GM21576 (cell line): ENCODE measurements around the gene PER3.

ENCODE experiments used
- ATAC-seq: cut with Tn5 transposase; IDR thresholded peaks from one replicate; pipeline ENCODE4 v1.9.1; 2021; ENCODE audit warnings: mild to moderate bottlenecking, moderate library complexity; ENCODE audit not compliant: unreplicated experiment

PER3 gene

DNA sequence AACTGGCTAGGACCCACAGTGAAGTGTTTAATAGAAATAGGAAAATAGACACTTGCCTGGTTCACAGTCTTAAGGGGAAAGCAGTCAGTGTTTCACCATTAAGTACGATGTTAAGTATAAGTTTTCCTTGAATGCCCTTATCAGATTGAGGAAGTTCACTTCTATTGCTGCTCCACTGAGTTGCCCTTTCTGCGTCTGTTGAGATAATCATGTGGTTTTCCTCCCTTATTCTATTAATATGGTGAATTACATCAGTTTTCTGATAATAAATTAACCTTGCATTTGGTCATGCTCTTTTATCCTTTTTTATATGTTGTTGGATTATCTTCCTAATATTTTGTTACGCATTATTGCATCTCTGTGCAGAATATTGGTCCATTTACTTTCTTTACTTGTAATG is 47.4 kb downstream of the PER3 start:
- no peak for ATAC-seq

DNA sequence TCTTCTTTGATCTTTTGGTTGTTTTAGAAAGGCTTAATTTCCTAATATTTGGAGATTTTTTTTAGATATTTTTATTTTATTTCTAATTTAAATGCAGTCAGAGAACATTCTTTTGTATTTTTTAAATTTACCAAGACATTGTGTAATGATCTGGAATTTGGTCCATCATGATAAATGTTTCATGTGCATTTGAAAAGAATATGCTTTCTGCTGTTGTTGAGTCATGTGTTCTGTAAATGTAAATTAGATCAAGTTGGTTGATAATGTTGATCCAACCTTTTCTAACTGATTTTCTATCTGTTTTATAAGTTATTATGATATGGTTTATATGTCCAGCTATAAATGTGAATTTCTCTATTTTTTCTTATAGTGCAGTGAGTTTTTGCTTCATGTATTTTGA is 48.9 kb downstream of the PER3 start:
- no peak for ATAC-seq

DNA sequence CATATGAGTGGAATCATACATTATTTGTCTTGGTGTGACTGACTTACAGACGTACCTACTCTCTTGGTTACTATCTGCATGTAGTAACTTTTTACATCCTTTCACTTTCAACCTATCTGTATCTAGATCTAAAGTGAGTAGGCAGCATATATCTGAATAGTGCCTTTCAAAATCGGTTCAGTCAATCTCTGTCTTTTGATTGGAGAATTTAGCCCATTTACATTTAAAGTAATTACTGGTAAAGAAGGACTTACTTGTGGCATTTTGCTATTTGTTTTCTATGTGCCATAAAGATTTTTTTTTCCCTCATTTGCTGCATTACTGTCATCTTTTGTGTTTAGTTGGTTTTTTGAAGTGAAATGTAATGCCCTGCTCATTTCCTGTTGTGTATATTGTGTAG is 54.6 kb downstream of the PER3 start:
- ATAC-seq: no peak

DNA sequence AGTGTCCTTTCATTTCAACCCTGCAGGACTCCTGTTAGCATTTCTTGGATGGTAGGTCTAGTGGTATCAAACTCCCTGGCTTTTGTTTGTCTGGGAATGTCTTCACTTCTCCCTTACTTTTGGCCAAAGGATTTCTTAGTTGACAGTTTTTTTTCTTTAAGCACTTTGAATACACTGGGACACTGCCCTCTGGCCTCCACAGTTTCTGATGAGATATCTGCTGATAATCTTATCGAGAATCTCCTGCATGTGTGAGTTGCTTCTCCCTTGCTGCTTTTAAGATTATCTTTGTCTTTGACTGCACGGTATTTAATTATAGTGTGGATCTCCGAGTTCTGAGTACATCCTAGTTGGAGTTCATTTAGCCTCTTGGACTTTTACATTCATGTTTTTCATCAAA is 55.4 kb downstream of the PER3 start:
- ATAC-seq: no peak

DNA sequence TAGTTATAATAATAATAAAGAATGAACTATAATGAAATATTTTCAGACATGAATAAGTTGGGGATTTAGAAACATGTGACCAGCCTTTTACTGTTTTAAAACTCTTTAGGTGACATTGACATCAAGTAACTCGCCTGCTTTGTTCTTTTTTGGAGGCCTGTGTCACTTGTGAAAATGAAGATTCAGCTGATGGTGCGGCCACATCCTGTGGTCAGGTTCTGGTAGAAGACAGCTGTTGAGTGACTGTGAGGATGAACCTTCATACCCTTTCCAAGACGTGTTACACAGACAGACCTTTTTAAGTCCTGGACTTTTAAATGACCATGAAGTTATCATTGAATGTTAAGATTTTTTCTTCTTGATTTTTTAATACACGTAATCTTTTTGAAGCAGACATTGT is 58.4 kb downstream of the PER3 start:
- ATAC-seq: no peak

DNA sequence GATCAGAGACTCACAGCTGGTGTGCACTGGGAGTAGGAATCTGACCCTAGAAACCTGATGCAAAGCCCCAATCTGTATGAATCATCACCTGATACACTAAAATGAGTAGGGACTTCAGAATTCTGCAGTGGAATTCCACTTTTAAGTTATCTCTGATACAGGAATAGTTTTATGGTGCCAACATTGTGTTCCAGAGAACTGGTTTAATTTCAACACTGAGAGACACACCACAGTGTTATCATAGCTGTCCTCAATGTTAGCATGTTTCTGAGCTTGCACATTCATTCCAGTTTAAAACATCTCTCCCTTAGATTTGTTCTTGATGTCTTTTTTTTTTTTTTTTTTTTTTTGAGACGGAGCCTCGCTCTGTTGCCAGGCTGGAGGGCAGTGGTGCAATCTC is 61.7 kb downstream of the PER3 start:
- no peak for ATAC-seq

DNA sequence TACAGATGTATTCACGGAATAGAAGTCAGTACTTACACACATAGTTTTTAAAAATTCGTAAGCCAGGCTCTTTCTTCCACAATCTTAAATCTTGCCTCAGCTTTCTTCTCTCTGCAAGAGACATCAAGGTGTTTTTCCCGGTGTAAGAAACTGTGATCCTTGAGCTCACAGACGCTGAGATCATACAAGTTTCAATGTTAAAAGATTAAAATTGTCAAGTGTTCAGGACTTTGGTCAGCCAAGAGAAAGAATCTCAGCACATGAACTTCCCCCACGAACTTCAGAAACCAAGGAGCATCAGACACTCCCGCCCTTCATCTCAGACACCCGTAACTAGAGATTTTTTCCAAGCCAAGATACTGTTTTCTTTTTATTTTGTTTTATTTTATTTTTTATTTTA is 62.6 kb downstream of the PER3 start:
- no peak for ATAC-seq

DNA sequence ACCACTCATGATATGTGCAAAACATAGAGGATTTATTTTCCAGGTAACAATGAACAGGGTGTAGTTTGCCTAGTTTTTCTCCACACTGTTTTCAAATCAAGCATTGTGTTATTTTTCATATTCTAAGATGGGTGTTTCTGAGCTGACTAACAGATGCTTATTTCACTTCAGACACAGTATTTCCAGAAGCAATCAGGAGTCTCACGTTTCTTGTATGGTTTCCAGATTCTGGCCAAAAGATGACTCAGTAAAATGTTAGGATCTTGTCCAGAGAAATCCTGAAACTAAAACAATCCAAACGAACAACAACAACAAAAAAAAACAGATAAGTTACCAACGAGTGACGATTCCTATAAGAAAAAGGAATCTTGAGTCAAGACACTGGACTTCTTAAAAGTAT is 63.5 kb downstream of the PER3 start:
- ATAC-seq: no peak

DNA sequence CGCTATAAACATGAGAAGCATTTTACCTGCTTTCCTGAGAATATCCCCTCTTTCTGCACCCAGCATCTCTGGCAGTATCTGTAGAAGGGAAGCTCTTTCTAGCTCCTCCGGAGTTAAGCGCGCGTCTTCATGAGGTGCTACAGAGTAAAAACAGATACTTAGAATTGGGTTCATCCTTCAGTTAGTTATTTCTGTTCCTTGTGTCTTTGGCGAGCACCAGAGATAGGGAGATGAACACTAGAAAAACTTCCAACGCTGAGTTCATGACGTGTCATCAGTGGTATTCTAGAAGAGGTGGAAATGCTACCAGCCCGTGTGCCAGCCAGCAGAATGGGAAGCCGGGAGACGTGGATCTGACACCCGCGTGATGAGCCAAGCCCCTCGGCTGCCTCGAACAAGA is 66.7 kb downstream of the PER3 start:
- no peak for ATAC-seq

DNA sequence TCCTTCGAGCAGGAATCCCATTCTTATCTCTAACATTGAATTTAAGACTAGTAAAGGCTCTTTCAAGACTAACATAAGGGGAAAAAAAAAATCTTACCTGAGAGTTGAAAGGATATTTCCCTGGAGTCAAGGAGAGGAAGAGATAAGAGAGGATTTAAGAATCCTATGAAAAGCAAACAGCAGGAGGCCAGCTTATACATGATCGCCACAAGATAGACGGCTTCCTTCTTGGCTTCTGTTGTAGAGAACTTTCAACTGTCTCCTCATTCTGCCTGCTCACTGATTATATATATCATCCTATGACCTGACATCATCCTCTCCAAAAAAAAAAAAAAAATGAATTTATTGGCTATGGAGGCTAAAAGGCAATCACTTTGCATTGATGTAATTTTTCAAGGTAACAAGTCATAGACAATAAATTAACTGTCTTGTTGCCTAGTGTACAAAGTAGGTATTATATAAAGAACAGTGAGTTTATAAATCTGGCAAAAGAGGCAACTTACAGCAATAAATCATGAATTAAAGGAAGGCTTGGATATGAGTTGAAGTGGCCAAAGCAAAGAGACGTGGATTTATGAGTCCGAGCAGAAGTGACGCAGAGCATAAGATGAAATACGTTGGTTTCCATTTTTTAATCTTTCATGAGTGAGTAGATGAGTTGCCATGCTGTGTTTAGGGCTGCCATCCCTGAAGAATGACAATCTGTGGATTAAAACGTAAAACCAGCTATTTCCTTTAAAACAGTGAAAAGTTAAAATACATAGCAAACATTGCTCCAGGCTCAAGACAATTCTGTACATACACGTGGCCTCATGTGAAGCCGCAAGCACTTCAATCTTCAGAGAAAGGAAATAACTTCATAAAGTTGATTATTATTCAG is 69.0 kb downstream of the PER3 start, which contains the start of gene UTS2:
TSS of gene UTS2 (minus strand) at position 262 of the 880 bp plus-strand sequence. CDS start at position 200, 62 bp downstream.
- ATAC-seq: no peak

DNA sequence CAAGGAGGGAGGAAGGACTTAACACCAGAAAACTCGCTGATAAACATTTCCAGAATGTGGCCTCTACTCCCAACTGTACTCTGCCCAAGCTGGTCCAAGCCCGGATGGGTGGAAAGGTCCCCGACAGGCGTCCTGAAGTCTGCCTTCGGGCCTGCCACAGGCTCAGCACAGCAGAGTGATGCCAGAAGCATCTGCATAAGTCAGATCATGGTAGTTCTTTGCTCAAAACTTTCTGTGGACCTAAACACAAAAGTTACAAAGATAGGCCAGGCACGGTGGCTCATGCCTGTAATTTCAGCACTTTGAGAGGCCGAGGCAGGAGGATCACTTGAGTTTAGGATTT is 69.6 kb downstream of the PER3 start:
- ATAC-seq: no peak

DNA sequence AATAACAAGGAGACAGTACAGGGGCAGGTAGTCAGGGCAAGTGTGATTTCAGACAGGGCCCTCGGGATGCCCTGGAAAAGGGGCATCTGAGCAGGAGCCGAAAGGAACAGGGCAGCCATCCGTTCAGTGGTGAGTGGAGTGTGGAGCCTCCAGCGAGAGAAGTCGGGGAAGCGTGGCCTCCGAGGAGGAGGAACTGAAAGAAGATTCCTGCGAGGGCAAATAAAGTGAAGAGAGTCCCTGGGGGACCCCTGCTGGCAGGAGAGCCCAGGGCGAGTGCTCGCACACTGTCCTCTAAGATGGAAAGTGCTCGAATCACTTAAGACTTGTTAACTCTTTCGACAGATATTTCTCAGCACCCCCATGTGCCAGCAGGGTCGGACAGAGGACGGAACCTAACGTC is 72.3 kb downstream of the PER3 start:
- ATAC-seq: no peak

DNA sequence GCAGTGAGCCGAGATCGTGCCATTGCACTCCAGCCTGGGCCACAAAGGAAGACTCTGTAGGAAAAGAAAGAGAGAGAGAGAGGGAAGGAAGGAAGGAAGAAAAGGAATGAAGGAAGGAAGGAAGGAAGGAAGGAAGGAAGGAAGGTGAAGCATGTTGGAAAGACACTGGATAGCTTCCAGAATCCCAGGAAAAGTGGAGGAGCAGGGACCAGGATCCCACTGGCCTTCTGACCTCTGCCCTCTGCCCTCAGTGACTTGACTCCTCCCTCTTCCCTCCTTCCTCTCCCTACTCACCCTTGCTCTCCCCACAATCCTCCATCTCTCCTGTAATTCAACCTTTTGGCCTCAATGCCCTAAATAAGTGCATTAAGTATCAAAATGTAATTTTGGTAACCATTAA is 72.9 kb downstream of the PER3 start:
- no peak for ATAC-seq

DNA sequence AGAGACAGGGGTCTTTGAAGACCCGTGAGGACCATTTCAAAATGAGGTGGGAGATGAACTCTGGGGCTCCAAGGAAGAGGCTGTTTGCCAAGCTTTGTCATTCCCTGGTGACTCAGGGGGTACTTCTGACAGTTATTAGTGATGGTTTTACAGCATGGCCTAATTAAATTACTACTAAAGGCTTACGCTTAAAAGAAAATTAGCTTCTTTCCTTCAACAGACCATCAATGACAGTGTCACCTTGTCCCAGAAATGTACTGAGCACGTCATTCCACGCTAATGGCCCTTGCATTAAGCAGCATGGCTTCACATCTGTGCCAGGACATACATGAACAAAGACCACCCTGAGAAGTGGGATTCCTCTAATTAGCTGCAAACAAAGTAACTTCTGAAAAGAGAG is 73.9 kb downstream of the PER3 start:
- no peak for ATAC-seq

DNA sequence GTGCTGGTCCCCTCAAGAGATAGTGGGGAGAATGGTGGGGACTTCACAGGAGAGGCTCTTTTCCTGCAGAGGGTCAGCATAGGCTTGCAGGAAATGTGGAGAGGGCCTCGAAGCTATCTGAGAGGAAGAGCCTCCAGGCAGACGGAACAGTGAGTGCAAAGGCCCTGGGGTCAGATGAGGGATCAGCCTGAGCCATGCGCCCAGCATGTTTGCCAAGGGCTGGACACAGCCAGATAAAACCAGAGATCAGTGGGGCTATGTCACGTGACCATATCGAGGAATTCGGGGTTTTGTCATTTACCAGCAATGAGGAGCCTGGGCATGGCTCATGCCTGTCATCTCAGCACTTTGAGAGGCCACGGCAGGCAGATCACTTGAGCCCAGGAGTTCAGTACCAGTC is 75.3 kb downstream of the PER3 start:
- no peak for ATAC-seq

DNA sequence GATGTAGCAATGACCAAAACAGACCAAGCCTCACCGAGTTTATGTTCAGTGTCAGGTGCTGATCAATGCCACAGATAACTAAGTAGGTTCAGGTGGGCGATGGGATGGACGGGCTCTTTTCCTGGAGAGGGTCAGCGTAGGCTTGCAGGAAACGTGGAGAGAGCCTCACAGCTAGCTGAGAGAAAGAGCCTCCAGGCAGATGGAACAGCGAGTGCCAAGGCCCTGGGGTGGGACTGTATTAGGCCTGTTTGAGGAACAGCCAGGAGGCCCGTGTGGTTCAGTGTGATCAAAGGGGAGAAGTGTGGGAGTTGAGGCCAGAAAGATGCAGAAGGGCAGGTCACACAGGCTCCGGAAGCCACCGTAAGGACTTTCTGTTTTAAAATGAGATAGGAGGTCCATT is 76.0 kb downstream of the PER3 start:
- ATAC-seq: no peak

DNA sequence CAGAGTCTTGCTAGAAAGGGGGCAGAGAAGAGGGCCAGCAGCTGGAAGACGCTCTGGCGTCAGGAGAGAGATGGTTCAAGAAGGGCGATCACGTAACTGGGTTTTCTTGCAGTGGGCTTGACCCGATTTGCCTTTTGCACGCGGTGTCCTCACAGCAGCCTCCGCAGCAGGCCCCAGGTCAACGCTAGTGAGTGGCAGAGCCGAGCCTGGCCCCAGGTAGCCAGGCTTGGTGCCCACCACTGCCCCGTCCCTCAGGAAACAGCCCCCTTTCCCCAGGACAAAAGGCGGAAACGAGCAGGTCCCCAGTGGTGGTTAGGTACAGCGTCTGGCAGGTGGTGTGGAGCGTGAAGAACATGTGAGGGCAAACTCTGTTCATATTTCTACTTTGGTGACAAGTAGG is 77.4 kb downstream of the PER3 start:
- no peak for ATAC-seq

DNA sequence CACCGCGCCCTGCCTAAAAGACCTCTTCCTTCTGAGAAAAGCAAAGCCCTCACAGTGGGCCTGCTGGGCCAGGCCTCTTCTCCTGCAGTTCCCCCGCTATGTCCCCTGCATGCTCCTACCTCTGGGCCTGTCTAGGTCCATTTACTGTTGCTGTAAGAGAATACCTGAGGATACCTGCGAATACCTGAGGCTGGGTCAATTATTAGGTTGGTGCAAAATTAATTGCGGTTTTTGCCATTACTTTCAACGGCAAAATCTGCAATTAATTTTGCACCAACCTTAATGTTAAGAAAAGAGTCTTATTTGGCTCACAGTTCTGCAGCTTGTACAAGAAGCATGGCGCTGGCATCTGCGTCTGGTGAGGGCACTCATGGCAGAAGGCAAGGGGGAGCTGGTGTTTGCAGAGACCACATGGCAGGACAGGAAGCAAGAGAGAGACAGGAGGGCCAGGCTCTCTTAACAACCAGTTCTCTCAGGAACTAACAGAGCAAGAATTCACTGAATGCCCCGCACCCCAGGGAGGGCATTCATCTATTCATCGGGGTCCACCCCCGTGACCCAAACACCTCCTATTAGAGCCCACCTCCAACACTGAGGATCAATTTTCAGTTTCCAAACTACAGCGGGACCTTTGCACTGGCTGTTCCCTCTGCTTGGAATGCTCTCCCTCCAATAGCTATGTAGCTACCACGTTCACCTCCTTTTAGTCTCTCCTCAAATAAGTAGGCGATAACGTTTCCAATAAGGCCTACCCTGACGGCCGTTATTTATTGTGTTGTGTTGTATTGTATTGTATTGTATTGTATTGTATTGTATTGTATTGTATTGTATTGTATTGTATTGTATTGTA is 78.3 kb downstream of the PER3 start:
- ATAC-seq: no peak

DNA sequence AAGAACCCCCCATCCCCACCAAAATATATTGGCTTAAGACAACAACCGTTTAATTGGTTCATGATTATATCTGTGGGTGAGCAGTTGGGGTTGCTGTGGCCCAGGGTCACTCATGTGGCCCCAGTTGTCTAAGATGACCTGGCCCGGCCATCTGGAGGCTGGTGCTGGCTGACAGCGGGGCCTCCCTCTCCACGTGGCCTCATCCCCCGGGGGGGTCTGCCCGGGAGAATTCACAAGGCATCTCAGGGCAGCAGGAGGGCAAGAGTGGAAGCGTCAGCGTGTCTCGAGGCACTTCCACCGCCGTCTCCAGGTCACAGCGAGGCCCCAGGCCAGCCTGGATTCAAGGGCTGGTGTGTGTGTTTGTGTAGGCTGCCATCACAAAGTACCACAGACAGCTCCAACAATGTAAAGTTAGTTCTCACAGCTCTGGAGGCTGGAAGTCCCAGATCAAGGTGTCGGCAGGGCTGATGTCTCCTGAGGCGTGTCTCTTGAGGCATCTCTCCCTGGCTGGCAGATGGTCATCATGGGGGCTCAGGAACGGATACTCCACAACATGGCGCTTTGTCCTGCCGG is 79.8 kb downstream of the PER3 start:
- no peak for ATAC-seq

DNA sequence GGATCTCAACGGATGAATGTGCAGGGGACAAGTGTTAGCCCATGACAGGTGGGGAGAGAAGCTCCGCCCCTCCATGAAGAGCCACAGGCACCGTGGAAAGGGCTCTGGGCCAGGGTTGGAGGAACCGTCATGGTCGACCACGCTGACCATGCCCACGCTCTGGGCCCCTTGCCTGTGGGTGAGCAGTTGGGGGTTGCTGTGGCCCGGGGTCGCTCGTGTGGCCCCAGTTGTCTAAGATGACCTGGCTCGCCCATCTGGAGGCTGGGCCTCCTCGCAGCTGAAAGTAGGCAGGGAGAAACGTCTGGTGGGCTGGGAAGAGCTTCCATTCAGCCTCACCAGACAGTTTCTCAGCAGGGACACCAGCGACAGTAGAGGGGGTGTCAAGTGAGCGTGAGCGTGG is 81.9 kb downstream of the PER3 start:
- ATAC-seq: no peak

DNA sequence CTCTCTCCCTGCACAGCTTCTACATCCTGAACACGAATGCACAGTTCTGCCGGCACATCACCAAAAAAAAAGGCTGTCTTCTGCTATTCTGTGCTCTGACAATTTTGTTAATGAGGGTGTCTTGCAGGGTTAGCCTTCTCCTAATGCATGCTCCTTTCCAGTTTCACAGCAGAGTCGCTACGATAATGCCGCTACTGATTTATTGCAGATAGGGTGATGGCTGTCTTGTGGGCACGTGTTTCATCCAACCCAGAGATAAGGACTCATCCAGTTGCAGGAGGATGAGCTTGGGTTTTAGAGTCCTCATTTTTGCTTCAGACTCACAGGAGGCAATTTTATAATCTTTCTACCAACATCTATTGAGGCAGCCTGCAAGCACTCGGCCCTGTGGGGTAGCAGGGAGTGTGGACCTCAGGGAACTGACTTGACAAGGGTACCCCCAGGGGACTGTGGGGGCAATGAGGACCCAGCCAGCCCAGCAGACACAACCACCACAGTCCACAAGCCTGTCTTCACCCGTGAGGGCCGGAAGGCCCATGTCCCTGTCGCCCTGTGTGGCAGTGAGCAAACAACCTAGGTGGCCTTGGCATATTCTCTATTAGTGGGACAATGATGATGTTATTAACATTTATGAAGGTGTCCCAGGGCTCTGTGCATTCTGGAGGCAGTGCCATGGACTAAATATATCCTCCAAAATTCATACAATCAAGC is 84.1 kb downstream of the PER3 start:
- no peak for ATAC-seq
